GM21825 (cell line): Measurements from ENCODE around the gene CCNF.
"Not testable (repeated sequence)": the region's sequence is repeated elsewhere in the genome, so short reads cannot be mapped to it uniquely, and the experiment has no call there.

Experiments
- ATAC-seq: cut with Tn5 transposase; IDR thresholded peaks from one replicate; pipeline ENCODE4 v1.9.1; 2021; ENCODE audit warnings: mild to moderate bottlenecking, moderate library complexity; ENCODE audit not compliant: unreplicated experiment

The CCNF gene

DNA sequence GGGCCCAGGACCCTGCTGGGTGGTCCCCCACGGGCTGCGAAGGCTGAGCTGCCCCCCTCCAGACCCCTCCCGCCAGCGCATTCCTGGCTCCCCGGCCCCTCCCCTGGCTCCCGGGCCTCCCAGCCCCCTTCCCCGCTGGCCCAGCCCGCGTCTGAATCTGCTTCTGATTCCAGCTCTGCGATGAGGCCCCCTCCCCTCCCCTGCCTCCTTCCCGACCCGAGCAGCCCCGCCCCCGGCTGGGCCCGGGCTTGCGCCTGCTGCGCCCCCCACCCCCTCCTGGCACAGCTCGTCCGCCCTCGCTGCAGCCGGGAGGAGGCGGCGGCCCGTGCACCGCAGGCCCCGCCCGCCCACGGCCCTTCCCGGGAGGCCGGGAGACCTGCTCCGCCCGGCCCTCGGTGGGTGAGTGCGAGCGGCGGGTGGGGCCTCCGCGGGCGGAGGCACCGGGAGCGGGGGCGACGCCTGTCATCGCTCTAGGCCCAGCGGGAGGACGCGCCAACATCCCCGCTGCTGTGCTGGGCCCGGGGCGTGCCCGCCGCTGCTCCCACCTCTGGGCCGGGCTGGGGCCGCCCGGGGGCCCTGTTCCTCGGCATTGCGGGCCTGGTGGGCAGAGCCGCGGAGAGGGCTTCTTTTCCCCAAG lies 41.9 kb downstream of the CCNF start, which contains the start of gene NTN3:
TSS of gene NTN3 (plus strand) at position 282 of the 637 bp plus-strand sequence. CDS start 405 bp downstream, outside the sequence.
- no peak for ATAC-seq

DNA sequence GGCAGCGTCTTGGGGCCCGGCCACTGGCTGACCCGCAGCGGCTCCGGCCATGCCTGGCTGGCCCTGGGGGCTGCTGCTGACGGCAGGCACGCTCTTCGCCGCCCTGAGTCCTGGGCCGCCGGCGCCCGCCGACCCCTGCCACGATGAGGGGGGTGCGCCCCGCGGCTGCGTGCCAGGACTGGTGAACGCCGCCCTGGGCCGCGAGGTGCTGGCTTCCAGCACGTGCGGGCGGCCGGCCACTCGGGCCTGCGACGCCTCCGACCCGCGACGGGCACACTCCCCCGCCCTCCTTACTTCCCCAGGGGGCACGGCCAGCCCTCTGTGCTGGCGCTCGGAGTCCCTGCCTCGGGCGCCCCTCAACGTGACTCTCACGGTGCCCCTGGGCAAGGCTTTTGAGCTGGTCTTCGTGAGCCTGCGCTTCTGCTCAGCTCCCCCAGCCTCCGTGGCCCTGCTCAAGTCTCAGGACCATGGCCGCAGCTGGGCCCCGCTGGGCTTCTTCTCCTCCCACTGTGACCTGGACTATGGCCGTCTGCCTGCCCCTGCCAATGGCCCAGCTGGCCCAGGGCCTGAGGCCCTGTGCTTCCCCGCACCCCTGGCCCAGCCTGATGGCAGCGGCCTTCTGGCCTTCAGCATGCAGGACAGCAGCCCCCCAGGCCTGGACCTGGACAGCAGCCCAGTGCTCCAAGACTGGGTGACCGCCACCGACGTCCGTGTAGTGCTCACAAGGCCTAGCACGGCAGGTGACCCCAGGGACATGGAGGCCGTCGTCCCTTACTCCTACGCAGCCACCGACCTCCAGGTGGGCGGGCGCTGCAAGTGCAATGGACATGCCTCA lies 42.6 kb downstream of the CCNF start:
- ATAC-seq = no peak

DNA sequence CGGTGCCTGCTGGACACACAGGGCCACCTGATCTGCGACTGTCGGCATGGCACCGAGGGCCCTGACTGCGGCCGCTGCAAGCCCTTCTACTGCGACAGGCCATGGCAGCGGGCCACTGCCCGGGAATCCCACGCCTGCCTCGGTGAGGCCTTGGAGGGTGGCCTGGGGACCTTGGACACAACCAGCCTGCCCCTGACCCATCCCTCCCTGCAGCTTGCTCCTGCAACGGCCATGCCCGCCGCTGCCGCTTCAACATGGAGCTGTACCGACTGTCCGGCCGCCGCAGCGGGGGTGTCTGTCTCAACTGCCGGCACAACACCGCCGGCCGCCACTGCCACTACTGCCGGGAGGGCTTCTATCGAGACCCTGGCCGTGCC lies 43.2 kb downstream of the CCNF start:
- ATAC-seq = no peak

DNA sequence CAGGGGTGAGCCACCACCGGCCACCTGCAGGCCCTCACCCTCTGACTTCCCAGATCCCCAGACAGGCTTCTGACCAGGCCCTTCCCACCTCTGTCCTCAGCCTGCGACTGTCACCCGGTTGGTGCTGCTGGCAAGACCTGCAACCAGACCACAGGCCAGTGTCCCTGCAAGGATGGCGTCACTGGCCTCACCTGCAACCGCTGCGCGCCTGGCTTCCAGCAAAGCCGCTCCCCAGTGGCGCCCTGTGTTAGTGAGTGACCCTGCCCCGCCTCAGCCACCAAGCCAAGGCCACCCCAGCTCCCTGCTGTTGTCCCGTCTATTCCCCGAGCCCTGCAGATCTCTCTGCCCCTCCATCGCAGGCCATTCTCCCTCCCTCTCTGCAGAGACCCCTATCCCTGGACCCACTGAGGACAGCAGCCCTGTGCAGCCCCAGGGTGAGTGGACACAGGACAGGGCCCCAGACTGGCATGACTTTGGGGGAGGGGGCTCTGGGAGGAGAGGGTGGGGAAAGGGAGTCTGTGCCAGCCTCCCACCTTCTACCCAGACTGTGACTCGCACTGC lies 43.7 kb downstream of the CCNF start:
- ATAC-seq = no peak

DNA sequence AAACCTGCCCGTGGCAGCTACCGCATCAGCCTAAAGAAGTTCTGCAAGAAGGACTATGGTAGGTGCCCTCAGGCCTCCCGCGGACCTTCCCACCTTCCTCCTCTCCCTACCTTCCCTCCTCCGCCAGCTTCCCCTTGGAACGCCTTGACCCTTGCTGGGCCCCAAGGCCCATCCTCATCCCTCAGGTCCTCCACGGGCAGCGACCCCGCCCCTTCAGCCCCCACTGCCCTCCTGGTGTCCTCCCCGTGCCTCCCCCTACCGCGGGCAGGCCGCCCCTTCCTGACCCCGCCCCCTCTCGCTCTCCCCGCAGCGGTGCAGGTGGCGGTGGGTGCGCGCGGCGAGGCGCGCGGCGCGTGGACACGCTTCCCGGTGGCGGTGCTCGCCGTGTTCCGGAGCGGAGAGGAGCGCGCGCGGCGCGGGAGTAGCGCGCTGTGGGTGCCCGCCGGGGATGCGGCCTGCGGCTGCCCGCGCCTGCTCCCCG lies 44.2 kb downstream of the CCNF start:
- no peak for ATAC-seq

DNA sequence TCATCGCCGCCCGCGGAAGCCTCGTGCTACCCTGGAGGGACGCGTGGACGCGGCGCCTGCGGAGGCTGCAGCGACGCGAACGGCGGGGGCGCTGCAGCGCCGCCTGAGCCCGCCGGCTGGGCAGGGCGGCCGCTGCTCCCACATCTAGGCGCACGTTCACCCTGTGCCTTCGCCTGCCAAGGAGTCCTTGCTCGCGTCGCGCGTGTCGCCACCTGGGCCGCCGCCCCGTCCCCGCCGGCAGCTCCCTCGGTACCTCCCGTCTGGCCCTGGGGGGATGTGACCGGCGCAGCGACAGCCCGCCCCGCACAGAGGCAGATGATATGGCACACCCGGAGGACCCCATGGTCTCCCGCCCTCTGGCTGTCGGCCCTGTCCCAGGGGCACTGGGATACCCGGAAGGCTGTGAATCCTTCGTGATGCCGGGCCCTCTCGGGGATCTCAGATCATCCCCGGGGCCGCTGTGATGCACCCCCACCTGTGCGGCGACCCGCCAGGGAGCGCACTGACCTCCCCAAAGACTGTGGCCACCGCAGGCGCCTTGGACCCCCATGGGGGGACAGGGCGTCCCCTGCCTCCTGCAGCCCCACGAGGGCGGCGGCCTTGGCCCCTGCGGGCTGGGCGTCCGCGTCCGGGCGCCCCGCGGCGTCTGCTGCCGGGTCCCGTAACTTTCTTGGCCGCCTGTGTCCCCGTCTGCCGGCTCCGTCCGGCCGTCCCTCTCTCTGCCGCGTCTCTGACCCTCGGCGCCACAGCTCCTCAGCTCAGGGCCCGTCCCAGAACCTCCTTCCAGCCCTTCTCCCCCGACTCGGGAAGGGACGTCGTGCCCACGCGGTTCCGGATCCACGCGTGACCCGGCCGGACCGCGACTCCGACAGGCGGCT lies 45.0 kb downstream of the CCNF start:
- ATAC-seq = peak; percentile 26

DNA sequence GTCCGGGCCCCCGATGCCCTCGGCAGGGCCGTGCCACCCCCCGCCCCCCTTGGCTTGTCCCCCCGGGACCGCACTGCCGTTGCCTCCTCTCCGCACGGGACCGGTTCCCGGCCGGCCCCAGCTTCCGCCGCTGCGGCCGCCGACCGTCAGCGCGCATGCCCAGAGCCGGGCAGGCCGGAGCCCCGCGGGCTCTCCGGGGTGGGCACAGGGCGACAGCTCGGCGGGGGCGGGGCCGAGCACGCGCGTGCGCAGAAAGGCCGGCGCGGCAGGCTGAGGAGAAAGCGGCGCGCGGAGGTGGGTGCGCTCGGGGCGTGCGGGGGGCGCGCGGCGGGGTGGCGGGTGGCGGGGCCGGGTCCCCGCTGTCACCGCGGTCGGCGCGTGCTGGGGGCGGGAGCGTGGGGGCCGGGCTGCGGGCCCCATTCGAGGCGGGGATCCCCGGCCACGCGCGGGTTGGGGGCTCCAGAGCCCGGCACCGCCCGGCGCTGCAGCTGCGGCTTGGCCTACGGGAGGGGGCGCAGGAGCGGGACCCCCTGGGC lies 45.7 kb downstream of the CCNF start, which contains the start of gene TBC1D24:
TSS of gene TBC1D24 (plus strand) at position 251 of the 536 bp plus-strand sequence. CDS start 21,022 bp downstream, outside the sequence.
- peak; percentile 44 for ATAC-seq

DNA sequence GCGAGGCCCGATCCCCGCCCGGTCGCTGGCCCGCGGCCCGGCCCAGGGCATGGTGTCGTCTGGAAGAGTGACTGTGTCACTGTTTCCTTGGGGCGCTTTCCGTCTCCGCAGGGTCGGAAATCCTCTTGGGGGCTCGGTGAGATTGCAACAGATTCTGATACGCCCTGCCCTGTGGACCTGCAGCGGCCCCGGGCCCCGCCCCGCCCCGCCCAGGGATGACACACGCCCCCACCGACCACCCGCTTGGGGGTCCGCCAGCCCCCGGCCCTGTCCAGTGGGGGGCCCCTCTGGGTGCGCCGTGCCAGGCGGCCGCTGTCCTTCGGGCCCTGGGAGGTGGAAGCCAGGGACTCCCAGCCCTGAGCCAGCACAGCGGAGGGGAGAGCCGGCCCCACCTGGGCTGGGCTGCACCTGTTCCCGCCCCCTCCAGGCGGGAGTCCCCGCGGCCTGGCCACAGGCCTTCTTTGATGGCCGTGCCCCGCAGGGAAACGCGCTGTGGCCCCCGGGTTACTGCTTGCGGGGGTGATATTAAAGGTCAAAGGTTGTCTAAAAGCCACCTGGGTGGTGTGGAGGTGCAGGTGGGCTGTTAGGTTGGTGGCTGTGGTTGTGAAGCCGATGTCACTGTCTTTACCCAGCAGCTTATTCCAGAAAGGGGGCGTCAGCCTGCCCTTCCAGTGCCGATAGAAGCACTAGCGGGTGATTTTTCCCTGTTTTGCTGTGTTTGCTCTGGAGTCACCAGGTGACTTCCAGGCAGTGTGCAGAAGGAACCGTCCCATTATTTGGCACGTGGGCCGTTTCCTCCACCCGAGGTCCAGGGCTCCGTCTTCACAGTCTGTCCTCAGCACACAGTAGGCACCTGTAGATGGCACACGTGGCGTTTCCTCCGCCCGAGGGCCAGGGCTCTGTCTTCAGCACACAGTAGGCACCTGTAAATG lies 46.4 kb downstream of the CCNF start:
- no peak for ATAC-seq

DNA sequence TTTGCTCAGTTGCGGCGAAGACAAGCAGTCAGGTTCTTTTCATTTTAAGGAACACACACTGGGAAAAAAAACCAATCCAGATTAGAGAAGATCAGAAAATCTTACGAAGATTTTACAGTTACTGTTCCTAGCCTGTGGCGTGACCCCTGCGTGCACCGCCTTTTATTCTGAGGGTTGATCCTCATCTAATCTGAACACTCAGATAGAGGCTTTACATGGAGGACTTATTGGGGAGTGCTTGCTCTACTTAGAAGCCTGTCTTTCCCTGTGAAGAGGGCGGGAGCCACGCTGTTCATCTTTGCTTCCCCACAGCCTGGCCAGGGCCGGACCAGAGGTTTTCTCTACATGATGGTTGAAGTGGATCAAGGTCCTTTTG lies 47.1 kb downstream of the CCNF start:
- no peak for ATAC-seq

DNA sequence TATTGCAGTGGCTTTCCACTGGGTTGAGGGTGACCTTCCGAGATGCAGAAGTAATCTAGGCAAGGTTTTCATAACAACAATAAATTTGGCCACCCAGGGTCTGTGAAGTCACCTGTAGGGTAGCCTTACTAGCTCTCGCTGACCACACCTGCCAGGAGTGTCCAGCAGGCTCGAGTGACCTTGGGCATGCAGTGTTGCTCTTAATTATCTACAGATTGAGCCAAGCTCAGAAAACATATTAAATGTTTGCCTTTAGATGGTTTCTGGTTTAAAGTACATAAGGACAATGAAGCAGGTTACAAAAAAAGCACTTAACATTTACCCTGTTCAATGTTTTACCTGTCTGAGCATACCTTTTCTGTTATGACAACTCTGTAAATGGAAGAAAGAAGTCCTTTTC lies 47.5 kb downstream of the CCNF start:
- ATAC-seq = no peak

DNA sequence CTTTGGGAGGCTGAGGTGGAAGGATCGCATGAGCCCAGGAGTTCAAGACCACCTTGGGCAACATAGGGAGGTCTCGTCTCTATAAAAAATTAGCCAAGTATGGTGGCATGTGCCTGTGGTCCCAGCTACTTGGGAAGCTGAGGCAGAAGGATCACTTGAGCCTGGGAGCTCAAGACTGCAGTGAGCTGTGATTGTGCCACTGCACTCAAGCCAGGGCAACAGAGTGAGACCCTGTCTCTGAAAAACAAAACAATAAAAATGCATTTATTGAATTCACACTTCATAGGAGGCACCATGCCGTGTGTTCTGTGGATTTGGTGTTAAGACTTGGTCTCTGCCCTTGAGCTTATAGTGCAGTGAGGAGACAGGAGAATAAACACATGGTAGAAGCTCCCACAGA lies 48.1 kb downstream of the CCNF start:
- no peak for ATAC-seq

DNA sequence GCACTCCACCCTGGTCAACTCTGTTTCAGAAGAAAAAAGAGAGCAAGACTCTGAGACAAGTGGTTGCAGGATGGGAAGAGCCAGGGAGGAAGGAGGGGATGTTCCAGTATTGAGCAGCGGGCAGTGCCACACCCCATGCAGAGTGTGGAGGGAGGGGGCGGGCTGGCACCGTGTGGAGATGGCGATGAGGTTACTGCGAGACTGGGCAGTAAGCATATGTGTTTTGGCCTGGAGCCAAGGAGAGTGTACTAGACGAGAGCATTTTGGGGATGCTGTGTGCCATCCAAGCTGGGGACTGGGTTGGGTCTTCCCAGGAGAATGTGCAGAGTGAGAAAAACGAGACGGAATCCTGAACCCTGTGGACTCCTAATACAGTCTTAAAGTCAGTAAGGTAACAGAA lies 49.0 kb downstream of the CCNF start:
- ATAC-seq = no peak

DNA sequence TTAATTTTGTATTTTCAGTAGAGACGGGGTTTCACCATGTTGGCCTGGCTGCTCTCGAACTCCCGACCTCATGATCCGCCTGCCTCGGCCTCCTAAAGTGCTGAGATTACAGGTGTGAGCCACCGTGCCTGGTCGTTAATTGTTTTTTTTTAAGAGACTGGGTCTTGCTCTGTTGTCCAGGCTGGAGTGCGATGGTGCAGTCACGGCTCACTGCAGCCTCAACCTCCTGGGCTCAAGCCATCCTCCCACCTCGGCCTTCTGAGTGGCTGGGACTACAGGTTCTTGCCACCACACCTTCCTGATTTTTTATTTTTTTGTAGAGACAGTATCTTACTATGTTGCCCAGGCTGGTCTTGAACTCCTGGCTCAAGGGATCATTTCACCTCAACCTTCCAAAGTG lies 50.7 kb downstream of the CCNF start:
- ATAC-seq = not testable (repeated sequence)

DNA sequence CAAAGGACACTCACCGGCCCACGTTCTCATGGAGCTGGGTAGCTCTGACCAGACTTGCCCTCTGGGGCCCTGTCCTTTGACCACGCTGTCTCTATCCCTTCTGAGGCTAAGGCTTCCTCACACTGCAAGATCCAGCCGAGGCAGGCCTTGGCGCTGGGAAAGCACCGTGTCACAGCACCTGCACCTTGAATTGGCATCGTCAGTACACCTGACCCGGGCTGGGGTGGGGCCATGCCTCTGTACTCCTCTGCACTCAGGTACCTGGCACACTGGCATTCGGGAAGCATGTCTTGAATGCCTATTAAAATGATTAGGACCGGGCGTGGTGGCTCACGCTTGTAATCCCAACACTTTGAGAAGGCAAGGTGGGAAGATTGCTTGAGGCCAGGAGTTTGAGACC lies 51.7 kb downstream of the CCNF start:
- ATAC-seq = no peak

DNA sequence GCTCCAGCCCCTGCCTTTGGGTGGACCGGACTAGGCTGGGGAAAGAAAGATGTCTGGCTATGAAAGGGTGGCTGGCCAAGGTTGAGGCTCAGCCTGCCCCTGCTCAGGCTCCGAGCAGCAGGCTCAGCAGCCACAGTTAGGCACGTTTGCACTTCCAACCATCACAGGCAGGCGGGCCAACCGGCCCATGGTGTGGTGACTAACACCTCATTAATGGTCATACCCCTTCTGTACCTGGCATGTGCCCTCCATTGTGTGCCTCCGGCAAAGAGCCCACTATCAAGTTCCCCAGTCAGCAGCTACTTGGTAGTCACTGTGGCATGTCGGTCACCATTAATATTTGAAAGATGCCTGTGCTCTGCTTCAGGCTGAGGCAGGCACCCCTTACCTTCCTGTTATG lies 52.4 kb downstream of the CCNF start:
- ATAC-seq = no peak

DNA sequence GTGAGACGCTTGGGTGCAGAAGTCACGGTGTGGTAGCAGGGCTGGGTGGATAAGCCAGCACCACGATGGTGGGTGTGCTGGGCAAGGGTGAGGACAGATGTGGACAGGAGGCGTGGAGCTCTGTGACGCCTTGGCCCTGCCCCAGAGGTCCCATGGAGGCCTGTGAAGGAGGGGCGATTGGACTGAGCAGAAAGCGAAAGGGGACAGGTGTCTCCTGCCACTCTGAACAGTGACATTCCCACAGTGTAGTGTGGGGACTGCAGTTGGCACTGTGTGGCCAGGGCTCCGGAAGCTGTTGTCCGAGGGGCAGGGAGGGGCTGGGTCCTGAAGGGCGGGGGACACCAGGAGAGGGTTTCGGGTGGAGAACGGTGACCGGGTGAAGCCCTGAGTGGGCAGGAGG lies 53.0 kb downstream of the CCNF start:
- no peak for ATAC-seq

DNA sequence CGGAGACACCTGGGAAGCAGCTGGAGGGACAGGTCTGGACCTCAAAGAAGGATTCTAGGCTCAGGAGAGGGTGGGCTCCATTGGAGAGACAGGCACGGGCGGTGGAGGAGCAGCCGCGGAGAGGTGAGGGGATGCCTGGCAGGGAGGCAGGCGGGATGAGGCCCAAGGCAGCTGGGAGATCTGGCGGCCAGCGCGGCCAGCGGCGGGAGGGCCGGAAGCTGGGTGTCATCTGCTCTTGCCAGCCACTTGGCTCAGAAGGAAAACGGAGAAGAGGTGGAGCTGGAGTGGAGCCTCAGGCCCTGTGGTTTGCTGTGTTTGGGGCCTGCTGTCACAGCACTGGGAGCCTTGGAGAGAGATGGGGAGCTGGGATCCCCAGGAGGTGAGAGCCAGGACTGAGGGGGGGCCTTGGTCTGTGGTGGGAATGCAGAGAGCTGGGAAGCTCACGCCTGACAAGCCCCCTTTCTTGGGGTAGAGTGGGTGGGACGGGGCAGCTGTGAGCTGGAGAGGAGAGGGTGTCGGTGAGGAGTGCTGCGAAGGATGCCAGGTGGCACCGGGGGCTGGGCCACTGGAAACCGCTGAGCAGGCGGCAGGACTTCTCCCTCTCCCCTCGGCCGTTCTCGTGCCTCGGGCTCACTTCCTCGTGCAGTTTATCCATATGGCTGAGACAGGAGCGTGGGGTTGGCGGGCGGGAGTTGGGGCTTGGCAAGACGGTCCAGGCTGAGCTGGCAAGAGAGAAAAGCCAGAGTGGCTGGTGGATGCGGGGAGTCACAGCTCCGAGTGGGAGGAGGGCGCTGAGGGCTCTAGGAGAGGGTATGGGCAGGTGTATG lies 53.7 kb downstream of the CCNF start:
- no peak for ATAC-seq
